Gastrocnemius medialis (tissue), 4 donors: ENCODE results near the gene TMEM161A.

ENCODE experiments used
- POLR2A ChIP-seq, 2 donors: fragments of 450-650 bp; IDR thresholded peaks; one replicate each; pipeline ENCODE4 v1.6.1; 2017; ENCODE audit warnings: antibody characterized with exemption in 2 of 2, mild to moderate bottlenecking in 2 of 2, moderate library complexity in 2 of 2
- TF ChIP-seq, protein P1 (sequence below), 5 experiments: fragments of 450-650 bp in 3 of 5; fragments of 200-600 bp in 2 of 5; sonication (generic) in 2 of 5; IDR thresholded peaks in 4 of 5; conservative IDR thresholded peaks in 1 of 5; 1 replicate in 4 of 5; 2 replicates in 1 of 5; pipeline ENCODE4 v1.5.1; 2016 to 2019; ENCODE audit warnings: antibody characterized with exemption in 5 of 5, mild to moderate bottlenecking in 3 of 5, moderate library complexity in 3 of 5

GRCh38 chr19:19119325-19120237 is 18.7 kb downstream of the TMEM161A start:
- TF ChIP-seq, protein P1, sequence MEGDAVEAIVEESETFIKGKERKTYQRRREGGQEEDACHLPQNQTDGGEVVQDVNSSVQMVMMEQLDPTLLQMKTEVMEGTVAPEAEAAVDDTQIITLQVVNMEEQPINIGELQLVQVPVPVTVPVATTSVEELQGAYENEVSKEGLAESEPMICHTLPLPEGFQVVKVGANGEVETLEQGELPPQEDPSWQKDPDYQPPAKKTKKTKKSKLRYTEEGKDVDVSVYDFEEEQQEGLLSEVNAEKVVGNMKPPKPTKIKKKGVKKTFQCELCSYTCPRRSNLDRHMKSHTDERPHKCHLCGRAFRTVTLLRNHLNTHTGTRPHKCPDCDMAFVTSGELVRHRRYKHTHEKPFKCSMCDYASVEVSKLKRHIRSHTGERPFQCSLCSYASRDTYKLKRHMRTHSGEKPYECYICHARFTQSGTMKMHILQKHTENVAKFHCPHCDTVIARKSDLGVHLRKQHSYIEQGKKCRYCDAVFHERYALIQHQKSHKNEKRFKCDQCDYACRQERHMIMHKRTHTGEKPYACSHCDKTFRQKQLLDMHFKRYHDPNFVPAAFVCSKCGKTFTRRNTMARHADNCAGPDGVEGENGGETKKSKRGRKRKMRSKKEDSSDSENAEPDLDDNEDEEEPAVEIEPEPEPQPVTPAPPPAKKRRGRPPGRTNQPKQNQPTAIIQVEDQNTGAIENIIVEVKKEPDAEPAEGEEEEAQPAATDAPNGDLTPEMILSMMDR (IDR thresholded peaks at IDR 0.05 in 4 of 5, conservative IDR thresholded peaks at IDR 0.05 in 1 of 5): no peak
- no peak for TF ChIP-seq POLR2A (IDR thresholded peaks at IDR 0.05)
